GM21786 (cell line): ENCODE results near the gene TAAR9.

Source experiments
- ATAC-seq: cut with Tn5 transposase; IDR thresholded peaks from one replicate; pipeline ENCODE4 v1.9.1; 2021; ENCODE audit not compliant: unreplicated experiment

The TAAR9 gene

DNA sequence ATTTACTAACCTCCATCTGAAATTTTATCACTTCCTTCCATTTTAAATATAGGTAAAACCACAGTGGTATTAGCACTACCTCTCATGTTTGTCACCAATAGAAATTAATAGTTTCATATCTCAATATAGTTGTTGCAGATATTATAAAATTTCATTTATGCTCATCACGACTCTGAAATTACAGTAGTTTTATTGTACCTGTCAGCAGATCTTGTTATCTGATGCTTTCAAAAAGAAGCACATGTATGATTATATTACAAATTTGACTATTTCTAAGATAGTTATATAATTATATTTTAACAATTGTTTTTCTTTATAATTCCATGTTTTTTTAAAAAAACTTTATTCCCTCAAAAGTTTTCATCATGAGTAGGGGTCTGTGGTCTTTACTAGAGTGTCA lies 46.6 kb downstream of the TAAR9 start:
- ATAC-seq = no peak

DNA sequence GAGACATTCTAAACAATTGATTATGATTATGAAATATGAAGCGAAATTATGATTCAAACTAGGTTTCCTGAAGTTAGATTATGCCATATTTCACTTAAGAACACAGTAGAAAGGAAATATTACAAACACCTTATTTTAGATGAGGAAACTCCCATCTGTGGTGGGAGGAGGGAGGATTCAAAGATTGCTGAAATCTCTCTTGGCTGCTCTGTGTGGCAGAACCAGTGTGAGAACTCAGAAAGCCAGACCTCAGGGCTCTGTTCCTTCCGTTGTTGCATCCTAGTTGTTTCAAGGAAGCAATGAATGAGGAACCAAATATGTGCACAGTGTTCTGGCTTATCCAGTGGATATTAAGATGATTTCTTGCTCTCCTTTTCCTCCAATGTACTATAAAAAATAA lies 49.3 kb downstream of the TAAR9 start:
- no peak for ATAC-seq
